ENCODE data around the gene MCTP1. TPM values are rescaled to one million over a fixed set of nuclear protein-coding genes. Genes with fewer than 3 reads are reported as not detected.

MCTP1 gene
- total and polyA plus RNA-seq, 10 of the 15 experiments (the other 5 are each of a cell fraction or from before 2014, with no cell fraction given): 12.6 to 45.9 (median 18.8) TPM

DNA sequence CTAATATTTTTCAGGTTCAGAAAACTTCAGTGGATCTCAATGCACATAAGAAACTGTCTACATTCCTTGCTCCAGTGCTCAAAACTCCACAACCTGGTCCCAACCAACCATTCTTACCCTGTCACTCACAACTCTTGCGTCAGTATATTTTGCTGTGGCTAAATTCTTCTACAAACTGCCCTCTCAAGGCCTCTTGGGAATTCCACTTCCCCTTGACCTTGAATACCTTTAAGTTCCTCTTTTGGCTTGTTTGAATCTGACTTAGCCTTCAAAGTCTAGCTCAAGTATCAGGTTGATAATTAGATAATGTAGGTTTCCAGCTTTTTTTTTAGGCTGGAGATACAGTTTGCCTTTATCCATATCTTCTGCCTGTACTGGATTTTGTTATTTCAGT is 538.2 kb downstream of the MCTP1 start (continued):
- TF ChIP-seq KLF5 (IDR thresholded peaks at IDR 0.05; ENCODE audit: partially characterized antibody) (no peak), ZNF592 (IDR thresholded peaks at IDR 0.05) (no peak), CREB1 (IDR thresholded peaks at IDR 0.05; ENCODE audit: low read depth) (no peak), TBL1XR1 (IDR thresholded peaks at IDR 0.05; ENCODE audit: low read depth, low read length) (no peak), SREBF1 (IDR thresholded peaks at IDR 0.05; ENCODE audit: low read length) (no peak), WRNIP1 (IDR thresholded peaks at IDR 0.05; ENCODE audit: borderline replicate concordance, low read depth, low read length) (no peak), MXI1 (IDR thresholded peaks at IDR 0.05; ENCODE audit: low read depth, low read length) (no peak), BCL3 (IDR thresholded peaks at IDR 0.05; ENCODE audit: borderline replicate concordance, insufficient read depth, low read depth, low read length, poor library complexity, severe bottlenecking) (peak; percentile 16), SMC3 (IDR thresholded peaks at IDR 0.05; ENCODE audit: borderline replicate concordance, low read length) (no peak), ZNF207 (IDR thresholded peaks at IDR 0.05; ENCODE audit: borderline replicate concordance) (no peak), SIX5 (IDR thresholded peaks at IDR 0.05; ENCODE audit: low read depth, low read length, severe bottlenecking) (no peak)
- TF ChIP-seq, protein P1, sequence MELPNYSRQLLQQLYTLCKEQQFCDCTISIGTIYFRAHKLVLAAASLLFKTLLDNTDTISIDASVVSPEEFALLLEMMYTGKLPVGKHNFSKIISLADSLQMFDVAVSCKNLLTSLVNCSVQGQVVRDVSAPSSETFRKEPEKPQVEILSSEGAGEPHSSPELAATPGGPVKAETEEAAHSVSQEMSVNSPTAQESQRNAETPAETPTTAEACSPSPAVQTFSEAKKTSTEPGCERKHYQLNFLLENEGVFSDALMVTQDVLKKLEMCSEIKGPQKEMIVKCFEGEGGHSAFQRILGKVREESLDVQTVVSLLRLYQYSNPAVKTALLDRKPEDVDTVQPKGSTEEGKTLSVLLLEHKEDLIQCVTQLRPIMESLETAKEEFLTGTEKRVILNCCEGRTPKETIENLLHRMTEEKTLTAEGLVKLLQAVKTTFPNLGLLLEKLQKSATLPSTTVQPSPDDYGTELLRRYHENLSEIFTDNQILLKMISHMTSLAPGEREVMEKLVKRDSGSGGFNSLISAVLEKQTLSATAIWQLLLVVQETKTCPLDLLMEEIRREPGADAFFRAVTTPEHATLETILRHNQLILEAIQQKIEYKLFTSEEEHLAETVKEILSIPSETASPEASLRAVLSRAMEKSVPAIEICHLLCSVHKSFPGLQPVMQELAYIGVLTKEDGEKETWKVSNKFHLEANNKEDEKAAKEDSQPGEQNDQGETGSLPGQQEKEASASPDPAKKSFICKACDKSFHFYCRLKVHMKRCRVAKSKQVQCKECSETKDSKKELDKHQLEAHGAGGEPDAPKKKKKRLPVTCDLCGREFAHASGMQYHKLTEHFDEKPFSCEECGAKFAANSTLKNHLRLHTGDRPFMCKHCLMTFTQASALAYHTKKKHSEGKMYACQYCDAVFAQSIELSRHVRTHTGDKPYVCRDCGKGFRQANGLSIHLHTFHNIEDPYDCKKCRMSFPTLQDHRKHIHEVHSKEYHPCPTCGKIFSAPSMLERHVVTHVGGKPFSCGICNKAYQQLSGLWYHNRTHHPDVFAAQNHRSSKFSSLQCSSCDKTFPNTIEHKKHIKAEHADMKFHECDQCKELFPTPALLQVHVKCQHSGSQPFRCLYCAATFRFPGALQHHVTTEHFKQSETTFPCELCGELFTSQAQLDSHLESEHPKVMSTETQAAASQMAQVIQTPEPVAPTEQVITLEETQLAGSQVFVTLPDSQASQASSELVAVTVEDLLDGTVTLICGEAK (IDR thresholded peaks at IDR 0.05; ENCODE audit: borderline replicate concordance): no peak
- TF ChIP-seq, protein P2, sequence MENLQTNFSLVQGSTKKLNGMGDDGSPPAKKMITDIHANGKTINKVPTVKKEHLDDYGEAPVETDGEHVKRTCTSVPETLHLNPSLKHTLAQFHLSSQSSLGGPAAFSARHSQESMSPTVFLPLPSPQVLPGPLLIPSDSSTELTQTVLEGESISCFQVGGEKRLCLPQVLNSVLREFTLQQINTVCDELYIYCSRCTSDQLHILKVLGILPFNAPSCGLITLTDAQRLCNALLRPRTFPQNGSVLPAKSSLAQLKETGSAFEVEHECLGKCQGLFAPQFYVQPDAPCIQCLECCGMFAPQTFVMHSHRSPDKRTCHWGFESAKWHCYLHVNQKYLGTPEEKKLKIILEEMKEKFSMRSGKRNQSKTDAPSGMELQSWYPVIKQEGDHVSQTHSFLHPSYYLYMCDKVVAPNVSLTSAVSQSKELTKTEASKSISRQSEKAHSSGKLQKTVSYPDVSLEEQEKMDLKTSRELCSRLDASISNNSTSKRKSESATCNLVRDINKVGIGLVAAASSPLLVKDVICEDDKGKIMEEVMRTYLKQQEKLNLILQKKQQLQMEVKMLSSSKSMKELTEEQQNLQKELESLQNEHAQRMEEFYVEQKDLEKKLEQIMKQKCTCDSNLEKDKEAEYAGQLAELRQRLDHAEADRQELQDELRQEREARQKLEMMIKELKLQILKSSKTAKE (IDR thresholded peaks at IDR 0.05; ENCODE audit: low read depth, poor library complexity, severe bottlenecking): no peak
- TF ChIP-seq, protein P3, sequence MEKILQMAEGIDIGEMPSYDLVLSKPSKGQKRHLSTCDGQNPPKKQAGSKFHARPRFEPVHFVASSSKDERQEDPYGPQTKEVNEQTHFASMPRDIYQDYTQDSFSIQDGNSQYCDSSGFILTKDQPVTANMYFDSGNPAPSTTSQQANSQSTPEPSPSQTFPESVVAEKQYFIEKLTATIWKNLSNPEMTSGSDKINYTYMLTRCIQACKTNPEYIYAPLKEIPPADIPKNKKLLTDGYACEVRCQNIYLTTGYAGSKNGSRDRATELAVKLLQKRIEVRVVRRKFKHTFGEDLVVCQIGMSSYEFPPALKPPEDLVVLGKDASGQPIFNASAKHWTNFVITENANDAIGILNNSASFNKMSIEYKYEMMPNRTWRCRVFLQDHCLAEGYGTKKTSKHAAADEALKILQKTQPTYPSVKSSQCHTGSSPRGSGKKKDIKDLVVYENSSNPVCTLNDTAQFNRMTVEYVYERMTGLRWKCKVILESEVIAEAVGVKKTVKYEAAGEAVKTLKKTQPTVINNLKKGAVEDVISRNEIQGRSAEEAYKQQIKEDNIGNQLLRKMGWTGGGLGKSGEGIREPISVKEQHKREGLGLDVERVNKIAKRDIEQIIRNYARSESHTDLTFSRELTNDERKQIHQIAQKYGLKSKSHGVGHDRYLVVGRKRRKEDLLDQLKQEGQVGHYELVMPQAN (conservative IDR thresholded peaks at IDR 0.05): no peak

All from GM12878 (cell line).